DND-41 (cell line): ENCODE data around the gene JPH3.
A peak's percentile ranks its signal among the peaks of the same experiment; 100 is the strongest.

Experiments
- ATAC-seq: fragments of 200-7000 bp; cut with Tn5 transposase; 3 replicates; pipeline ENCODE4 v1.9.1; 2021; ENCODE audit warnings: low read depth; ENCODE audit not compliant: insufficient read depth
- DNase-seq: peaks from one replicate; pipeline ENCODE4 v3.0.0-alpha.2; 2020
- H2AFZ ChIP-seq: 2 replicates; pipeline ENCODE4 v1.6.0; 2012; ENCODE audit warnings: low read depth, low read length
- H3K27ac ChIP-seq: 2 replicates; pipeline ENCODE4 v1.5.1; 2012; ENCODE audit warnings: low read length, inconsistent platforms
- H3K27me3 ChIP-seq: fragments of 200-600 bp; sonication (generic); 2 replicates; pipeline ENCODE4 v1.6.0; 2012; ENCODE audit warnings: low read length, mild to moderate bottlenecking, inconsistent platforms; ENCODE audit not compliant: insufficient read depth, poor library complexity
- H3K36me3 ChIP-seq: 2 replicates; pipeline ENCODE4 v1.5.1; 2012; ENCODE audit warnings: low read length, inconsistent platforms; ENCODE audit not compliant: insufficient read depth
- H3K4me1 ChIP-seq: 2 replicates; pipeline ENCODE4 v1.5.1; 2012; ENCODE audit warnings: mild to moderate bottlenecking, low read length; ENCODE audit not compliant: insufficient read depth
- H3K4me2 ChIP-seq: 2 replicates; pipeline ENCODE4 v1.6.0; 2012; ENCODE audit warnings: mild to moderate bottlenecking, moderate library complexity, low read length, inconsistent platforms; ENCODE audit not compliant: insufficient read depth
- H3K4me3 ChIP-seq, 2 experiments: fragments of 200-600 bp in 1 of 2; shearing (Covaris generic) in 1 of 2; 2 replicates each; pipeline ENCODE4 v1.5.1; 2012 to 2016; ENCODE audit warnings: inconsistent platforms in 2 of 2, low read length in 2 of 2, mild to moderate bottlenecking in 2 of 2, low read depth in 1 of 2, moderate library complexity in 1 of 2
- H3K79me2 ChIP-seq: 2 replicates; pipeline ENCODE4 v1.6.0; 2012; ENCODE audit warnings: low read length, inconsistent platforms; ENCODE audit not compliant: insufficient read depth
- H3K9ac ChIP-seq: 2 replicates; pipeline ENCODE4 v1.6.0; 2012; ENCODE audit warnings: low read depth, mild to moderate bottlenecking, inconsistent platforms, low read length, moderate library complexity
- H3K9me3 ChIP-seq: 2 replicates; pipeline ENCODE4 v1.5.1; 2012; ENCODE audit warnings: low read length, moderate library complexity, mild to moderate bottlenecking, inconsistent platforms; ENCODE audit not compliant: insufficient read depth, severe bottlenecking
- H4K20me1 ChIP-seq: 2 replicates; pipeline ENCODE4 v1.6.0; 2012; ENCODE audit warnings: low read length; ENCODE audit not compliant: insufficient read depth
- EZH2 ChIP-seq: IDR thresholded peaks from 3 replicates; pipeline ENCODE4 v1.6.1; 2012; ENCODE audit warnings: borderline replicate concordance, low read depth, mild to moderate bottlenecking, moderate library complexity, low read length, inconsistent platforms; ENCODE audit not compliant: severe bottlenecking
- TF ChIP-seq, protein P1 (sequence below): IDR thresholded peaks from 2 replicates; pipeline ENCODE4 v1.5.1; 2012; ENCODE audit warnings: borderline replicate concordance, low read length, moderate library complexity, mild to moderate bottlenecking; ENCODE audit not compliant: poor library complexity, severe bottlenecking; ENCODE audit errors: extremely low read depth

JPH3 gene

DNA sequence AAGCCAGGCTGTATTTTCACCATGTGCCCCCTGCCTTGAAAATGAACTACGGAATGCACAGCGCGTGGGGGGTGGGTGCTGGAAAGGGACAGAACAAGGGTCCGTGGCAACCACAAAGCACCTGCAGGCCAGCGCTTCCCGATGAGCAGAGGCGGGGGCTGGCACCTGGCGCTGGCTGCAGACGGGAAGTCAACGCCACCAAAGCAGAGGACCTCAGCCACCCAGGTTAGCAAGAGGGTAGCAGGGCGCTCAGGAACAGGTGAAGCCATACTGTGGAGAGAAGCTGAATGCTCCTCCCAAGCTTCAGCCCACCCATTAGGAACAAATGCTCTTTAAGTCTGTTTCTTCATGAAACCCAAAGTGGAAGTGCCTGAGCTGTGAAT lies 98.8 kb downstream of the JPH3 start:
- TF ChIP-seq, protein P1, sequence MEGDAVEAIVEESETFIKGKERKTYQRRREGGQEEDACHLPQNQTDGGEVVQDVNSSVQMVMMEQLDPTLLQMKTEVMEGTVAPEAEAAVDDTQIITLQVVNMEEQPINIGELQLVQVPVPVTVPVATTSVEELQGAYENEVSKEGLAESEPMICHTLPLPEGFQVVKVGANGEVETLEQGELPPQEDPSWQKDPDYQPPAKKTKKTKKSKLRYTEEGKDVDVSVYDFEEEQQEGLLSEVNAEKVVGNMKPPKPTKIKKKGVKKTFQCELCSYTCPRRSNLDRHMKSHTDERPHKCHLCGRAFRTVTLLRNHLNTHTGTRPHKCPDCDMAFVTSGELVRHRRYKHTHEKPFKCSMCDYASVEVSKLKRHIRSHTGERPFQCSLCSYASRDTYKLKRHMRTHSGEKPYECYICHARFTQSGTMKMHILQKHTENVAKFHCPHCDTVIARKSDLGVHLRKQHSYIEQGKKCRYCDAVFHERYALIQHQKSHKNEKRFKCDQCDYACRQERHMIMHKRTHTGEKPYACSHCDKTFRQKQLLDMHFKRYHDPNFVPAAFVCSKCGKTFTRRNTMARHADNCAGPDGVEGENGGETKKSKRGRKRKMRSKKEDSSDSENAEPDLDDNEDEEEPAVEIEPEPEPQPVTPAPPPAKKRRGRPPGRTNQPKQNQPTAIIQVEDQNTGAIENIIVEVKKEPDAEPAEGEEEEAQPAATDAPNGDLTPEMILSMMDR, result no peak
- no peak for TF ChIP-seq EZH2
- Histone ChIP-seq H3K4me3 (no peak overlapping the region), H3K36me3 (peaks cover 85% of the 10 kb centered on the region), H3K27ac (no peak overlapping the region), H3K4me1 (no peaks in the 10 kb centered on the region), H3K79me2 (peaks cover 2% of the 10 kb centered on the region; the same call in 1 of the 2 replicates), H3K4me2 (no peak overlapping the region), H3K9me3 (no peaks in the 10 kb centered on the region), H3K9ac (no peak overlapping the region), H3K27me3 (no peaks in the 10 kb centered on the region), H2AFZ (no peak overlapping the region), H4K20me1 (peaks cover 31% of the 10 kb centered on the region)
- ATAC-seq (no peak), DNase-seq (no peak)

DNA sequence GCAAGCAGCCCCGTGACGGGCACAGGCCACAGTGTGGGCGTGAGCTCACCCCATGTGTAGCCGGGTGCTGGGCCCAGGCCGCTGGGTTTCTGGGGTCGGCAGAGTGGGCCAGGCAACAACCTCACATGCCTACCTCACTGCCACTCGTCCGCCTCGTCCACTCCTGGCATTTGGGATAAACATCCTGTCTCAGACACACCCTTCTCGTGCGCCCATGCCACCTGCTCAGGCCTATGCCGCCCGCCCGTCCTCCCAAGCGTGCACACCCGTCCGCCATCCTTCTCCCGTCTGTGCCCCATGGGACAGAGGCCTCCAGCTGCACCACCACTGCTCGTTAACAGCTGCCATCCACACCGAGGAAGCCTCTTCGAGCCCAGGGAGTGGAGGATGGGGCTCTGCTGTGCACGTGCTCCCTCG lies 99.2 kb downstream of the JPH3 start:
- no peaks in the 10 kb centered on the region for H3K27me3 ChIP-seq
- DNase-seq, result no peak
- H3K4me3 ChIP-seq, result no peak overlapping the region
- H4K20me1 ChIP-seq, result peaks cover 34% of the 10 kb centered on the region
- H3K79me2 ChIP-seq, result peaks cover 2% of the 10 kb centered on the region; the same call in 1 of the 2 replicates
- peaks cover 84% of the 10 kb centered on the region for H3K36me3 ChIP-seq
- no peaks in the 10 kb centered on the region for H3K9me3 ChIP-seq
- H3K27ac ChIP-seq, result 0 out of 2 replicates have a peak overlapping the region, but pooled peaks have one; percentile 22
- no peak overlapping the region for H3K4me2 ChIP-seq
- no peak for TF ChIP-seq EZH2
- TF ChIP-seq, protein P1, result no peak
- H3K4me1 ChIP-seq, result no peaks in the 10 kb centered on the region
- no peak overlapping the region for H2AFZ ChIP-seq
- H3K9ac ChIP-seq, result no peak overlapping the region
- ATAC-seq, result no peak

DNA sequence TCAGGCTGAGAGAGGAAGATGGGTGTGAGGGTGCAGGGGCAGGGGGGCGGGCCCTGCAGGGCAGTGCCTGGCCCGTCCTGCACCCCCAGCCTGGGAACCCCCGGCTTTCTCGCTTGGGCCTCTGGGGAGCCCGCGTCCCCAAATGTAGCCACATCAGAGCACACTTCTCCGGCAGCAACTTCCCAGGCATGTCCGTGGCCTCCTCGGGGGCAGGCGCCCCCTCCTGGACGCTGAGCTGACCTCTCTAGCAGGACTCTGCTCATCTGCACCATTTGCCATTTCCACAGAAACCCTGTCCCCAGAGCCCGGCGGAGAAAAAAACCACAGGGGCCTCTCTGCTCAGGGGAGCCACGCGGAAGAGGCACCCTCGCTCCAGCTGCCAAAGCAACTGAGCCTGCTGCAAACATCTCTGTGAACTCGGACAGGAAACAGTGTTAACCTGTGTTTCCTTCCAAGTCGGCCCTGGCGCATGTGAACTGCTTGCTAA lies 100.1 kb downstream of the JPH3 start:
- H4K20me1 ChIP-seq, result peaks cover 42% of the 10 kb centered on the region
- H3K4me1 ChIP-seq, result no peaks in the 10 kb centered on the region
- no peak overlapping the region for H3K4me3 ChIP-seq
- ATAC-seq (no peak), DNase-seq (no peak)
- H3K27ac ChIP-seq, result no peak overlapping the region
- H3K27me3 ChIP-seq, result no peaks in the 10 kb centered on the region
- no peak overlapping the region for H2AFZ ChIP-seq
- TF ChIP-seq EZH2, result no peak
- TF ChIP-seq, protein P1, result no peak
- no peaks in the 10 kb centered on the region for H3K9me3 ChIP-seq
- peaks cover 2% of the 10 kb centered on the region; the same call in 1 of the 2 replicates for H3K79me2 ChIP-seq
- no peak overlapping the region for H3K9ac ChIP-seq
- no peak overlapping the region for H3K4me2 ChIP-seq
- H3K36me3 ChIP-seq, result peaks cover 85% of the 10 kb centered on the region
